A673 (cell line): ENCODE measurements around the gene BID. TPM values are rescaled to one million over a fixed set of nuclear protein-coding genes. Genes with fewer than 3 reads are reported as not detected.

Source experiments
- BruUV-seq: library from RNA; stranded (reverse); fragments of 400-500 nt; replicated peaks from 2 replicates; lab custom pipeline; 2021; lab: Mats Ljungman, UMichigan
- CTCF ChIA-PET: fragments of 300-600 bp; sonication (Branson Sonifier 250); formaldehyde crosslinking; loops from one replicate; lab custom pipeline; 2022; ENCODE audit warnings: antibody characterized with exemption; lab: Charles Lee
- POLR2A ChIA-PET: fragments of 300-600 bp; sonication (Branson Sonifier 250); formaldehyde crosslinking; loops from one replicate; lab custom pipeline; 2022; ENCODE audit warnings: antibody characterized with exemption; ENCODE audit not compliant: low non-redundant PET; lab: Charles Lee
- DNase-seq: peaks from one replicate; pipeline ENCODE4 v3.0.0-alpha.2; 2015; ENCODE audit warnings: low spot score
- H3K27ac ChIP-seq: fragments of 200-600 bp; sonication (generic); 2 replicates; pipeline ENCODE4 v1.5.1; 2016; ENCODE audit warnings: mixed run types, low read depth, mild to moderate bottlenecking, mixed read lengths, antibody characterized with exemption, low read length; ENCODE audit not compliant: poor library complexity, severe bottlenecking
- H3K27me3 ChIP-seq: fragments of 200-600 bp; sonication (generic); replicated peaks from 2 replicates; pipeline ENCODE4 v1.6.1; 2017; ENCODE audit warnings: mixed run types, low read depth, mild to moderate bottlenecking, mixed read lengths, antibody characterized with exemption, low read length; ENCODE audit not compliant: insufficient read depth, poor library complexity
- H3K36me3 ChIP-seq: fragments of 200-600 bp; sonication (generic); 2 replicates; pipeline ENCODE4 v1.6.1; 2016; ENCODE audit warnings: mixed run types, mild to moderate bottlenecking, mixed read lengths, antibody characterized with exemption, low read length; ENCODE audit not compliant: insufficient read depth, poor library complexity, severe bottlenecking
- H3K4me1 ChIP-seq: fragments of 200-600 bp; sonication (generic); 2 replicates; pipeline ENCODE4 v1.6.1; 2017; ENCODE audit warnings: mixed run types, mild to moderate bottlenecking, mixed read lengths, antibody characterized with exemption, low read length; ENCODE audit not compliant: insufficient read depth, poor library complexity, severe bottlenecking
- H3K4me3 ChIP-seq: fragments of 200-600 bp; sonication (generic); 2 replicates; pipeline ENCODE4 v1.5.1; 2016; ENCODE audit warnings: low read depth, mixed run types, mild to moderate bottlenecking, mixed read lengths, low read length; ENCODE audit not compliant: poor library complexity, severe bottlenecking
- H3K9me3 ChIP-seq: fragments of 200-600 bp; sonication (generic); 2 replicates; pipeline ENCODE4 v1.6.1; 2016; ENCODE audit warnings: mixed run types, low read depth, mild to moderate bottlenecking, mixed read lengths, antibody characterized with exemption, low read length; ENCODE audit not compliant: poor library complexity, severe bottlenecking
- EZH2 ChIP-seq: fragments of 200-600 bp; sonication (generic); IDR thresholded peaks from 2 replicates; pipeline ENCODE4 v1.6.1; 2017; ENCODE audit warnings: borderline replicate concordance, low read depth, mild to moderate bottlenecking, mixed read lengths, antibody characterized with exemption, low read length; ENCODE audit not compliant: poor library complexity, severe bottlenecking
- intact Hi-C: fragments of 100-400 bp; cut with micrococcal nuclease; formaldehyde crosslinking; loops from one replicate; pipeline ENCODE4 v1.10.0; 2022; ENCODE audit not compliant: unreplicated experiment
- microRNA-seq: library from miRNA; unstranded; fragments of <30 nt; microRNA quantifications from one replicate; pipeline ENCODE4 v1.2.0, GENCODE V29; 2021
- total RNA-seq: library from RNA; stranded (reverse); gene quantifications from 2 replicates; pipeline ENCODE4 v1.2.3, GENCODE V29; 2021
- TF ChIP-seq, protein P1 (sequence below): fragments of 300-800, 200-600 bp; sonication (generic); conservative IDR thresholded peaks from 2 replicates; pipeline ENCODE4 v1.5.1; 2017; ENCODE audit warnings: low read depth, mild to moderate bottlenecking, antibody characterized with exemption, low read length, moderate library complexity, mixed read lengths

Gene BID
- total RNA-seq, 1 experiment from 2014 or later = 74.6 TPM

DNA sequence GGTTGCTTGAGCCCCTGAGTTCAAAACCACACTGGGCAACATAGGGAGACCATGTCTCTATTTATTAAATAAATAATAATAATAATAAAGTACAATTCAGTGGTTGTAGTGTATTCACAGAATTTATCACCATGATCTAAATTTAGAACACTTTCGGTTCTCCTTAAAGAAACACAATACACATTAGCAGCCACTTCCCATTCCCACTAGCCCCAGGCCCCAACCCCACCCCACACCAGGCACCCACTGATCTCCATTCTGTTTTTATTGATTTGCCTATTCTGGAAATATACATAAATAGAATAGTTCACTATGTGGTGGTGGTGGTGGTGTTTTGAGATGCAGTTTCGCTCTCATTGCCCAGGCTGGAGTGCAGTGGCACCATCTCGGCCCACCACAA is 90.0 kb downstream of the BID start:
- POLR2A ChIA-PET = no interaction called here
- H3K4me3 ChIP-seq = no peak overlapping the region
- TF ChIP-seq EZH2 = no peak
- TF ChIP-seq, protein P1, sequence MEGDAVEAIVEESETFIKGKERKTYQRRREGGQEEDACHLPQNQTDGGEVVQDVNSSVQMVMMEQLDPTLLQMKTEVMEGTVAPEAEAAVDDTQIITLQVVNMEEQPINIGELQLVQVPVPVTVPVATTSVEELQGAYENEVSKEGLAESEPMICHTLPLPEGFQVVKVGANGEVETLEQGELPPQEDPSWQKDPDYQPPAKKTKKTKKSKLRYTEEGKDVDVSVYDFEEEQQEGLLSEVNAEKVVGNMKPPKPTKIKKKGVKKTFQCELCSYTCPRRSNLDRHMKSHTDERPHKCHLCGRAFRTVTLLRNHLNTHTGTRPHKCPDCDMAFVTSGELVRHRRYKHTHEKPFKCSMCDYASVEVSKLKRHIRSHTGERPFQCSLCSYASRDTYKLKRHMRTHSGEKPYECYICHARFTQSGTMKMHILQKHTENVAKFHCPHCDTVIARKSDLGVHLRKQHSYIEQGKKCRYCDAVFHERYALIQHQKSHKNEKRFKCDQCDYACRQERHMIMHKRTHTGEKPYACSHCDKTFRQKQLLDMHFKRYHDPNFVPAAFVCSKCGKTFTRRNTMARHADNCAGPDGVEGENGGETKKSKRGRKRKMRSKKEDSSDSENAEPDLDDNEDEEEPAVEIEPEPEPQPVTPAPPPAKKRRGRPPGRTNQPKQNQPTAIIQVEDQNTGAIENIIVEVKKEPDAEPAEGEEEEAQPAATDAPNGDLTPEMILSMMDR = no peak
- no peaks in the 10 kb centered on the region for H3K27me3 ChIP-seq
- BruUV-seq = no TSS peak
- intact Hi-C loops = no loop called here
- H3K9me3 ChIP-seq = no peaks in the 10 kb centered on the region
- CTCF ChIA-PET = interaction anchor here (0.7 kb wide), 1 partner anchor 39 kb away, joined by 3 read pairs; no protein-coding TSS in a partner anchor
- no peak for DNase-seq
- H3K36me3 ChIP-seq = peaks cover 6% of the 10 kb centered on the region
- H3K27ac ChIP-seq = no peak overlapping the region
- no peaks in the 10 kb centered on the region for H3K4me1 ChIP-seq

Small RNAs within 50 kb of the gene (microRNA-seq; reads per million reads assigned to microRNA genes)
- not detected for gene MIR3198-1

Other genes starting within 250 kb of the BID start
- 0.35 and 0.45 TPM in 2 replicates for gene SLC25A18, start 211.0 kb downstream of the BID start, total RNA-seq
- gene ATP6V1E1, start 145.7 kb downstream of the BID start, total RNA-seq = 105 and 121 TPM in 2 replicates
- gene BCL2L13, start 135.7 kb downstream of the BID start, total RNA-seq = 48.8 and 52.9 TPM in 2 replicates